ENCODE results near the gene NINL. TPM values are rescaled to one million over a fixed set of nuclear protein-coding genes. Genes with fewer than 3 reads are reported as not detected.

NINL gene
- total RNA-seq, 6 experiments from 2014 or later = 1.9 to 2.8 (median 2.2) TPM

- Mint-ChIP-seq H3K4me3 (no peak overlapping the region), H3K27me3 (ENCODE audit: insufficient read depth) (no peaks in the 10 kb centered on the region), H3K9me3 (no peaks in the 10 kb centered on the region), H3K27ac (no peak overlapping the region), H3K36me3 (ENCODE audit: low read depth) (no peaks in the 10 kb centered on the region), H3K4me1 (ENCODE audit: low read depth) (no peaks in the 10 kb centered on the region)
- no peak for TF ChIP-seq CTCF (IDR thresholded peaks at IDR 0.05)
- DNase-seq = no peak
Measured at GRCh38 chr20:25471020-25471419, 114.3 kb downstream of the NINL start.

GRCh38 chr20:25470045-25470444, 115.3 kb downstream of the NINL start:
- no peak for DNase-seq
- no peak overlapping the region for H3K4me3 Mint-ChIP-seq
- no peaks in the 10 kb centered on the region for H3K27me3 Mint-ChIP-seq (ENCODE audit: insufficient read depth)

GRCh38 chr20:25469558-25469957, 115.8 kb downstream of the NINL start:
- Mint-ChIP-seq H3K4me1 (ENCODE audit: low read depth) (no peaks in the 10 kb centered on the region), H3K27me3 (ENCODE audit: insufficient read depth) (no peaks in the 10 kb centered on the region), H3K9me3 (no peaks in the 10 kb centered on the region), H3K4me3 (no peak overlapping the region), H3K36me3 (ENCODE audit: low read depth) (no peaks in the 10 kb centered on the region), H3K27ac (no peak overlapping the region)
- TF ChIP-seq CTCF (IDR thresholded peaks at IDR 0.05) = no peak
- DNase-seq = no peak

More at GRCh38 chr20:25470045-25470444, 115.3 kb downstream of the NINL start:
- TF ChIP-seq CTCF (IDR thresholded peaks at IDR 0.05) = peak; percentile 60
- H3K27ac Mint-ChIP-seq = no peak overlapping the region
- H3K9me3 Mint-ChIP-seq = no peaks in the 10 kb centered on the region
- no peaks in the 10 kb centered on the region for H3K36me3 Mint-ChIP-seq (ENCODE audit: low read depth)
- no peaks in the 10 kb centered on the region for H3K4me1 Mint-ChIP-seq (ENCODE audit: low read depth)

- no peak overlapping the region for H3K4me3 Mint-ChIP-seq
- DNase-seq = no peak
- no peaks in the 10 kb centered on the region for H3K27me3 Mint-ChIP-seq (ENCODE audit: insufficient read depth)
- H3K9me3 Mint-ChIP-seq = no peaks in the 10 kb centered on the region
- no peak overlapping the region for H3K27ac Mint-ChIP-seq
- no peak for TF ChIP-seq CTCF (IDR thresholded peaks at IDR 0.05)
- no peaks in the 10 kb centered on the region for H3K4me1 Mint-ChIP-seq (ENCODE audit: low read depth)
- H3K36me3 Mint-ChIP-seq (ENCODE audit: low read depth) = no peaks in the 10 kb centered on the region
Measured at GRCh38 chr20:25468126-25469075, 116.9 kb downstream of the NINL start.

GRCh38 chr20:25467441-25467840, 117.9 kb downstream of the NINL start:
- no peak for DNase-seq
- H3K4me1 Mint-ChIP-seq (ENCODE audit: low read depth) = no peaks in the 10 kb centered on the region
- no peaks in the 10 kb centered on the region for H3K36me3 Mint-ChIP-seq (ENCODE audit: low read depth)
- H3K27ac Mint-ChIP-seq = no peak overlapping the region
- TF ChIP-seq CTCF (IDR thresholded peaks at IDR 0.05) = no peak
- no peak overlapping the region for H3K4me3 Mint-ChIP-seq
- no peaks in the 10 kb centered on the region for H3K27me3 Mint-ChIP-seq (ENCODE audit: insufficient read depth)
- no peaks in the 10 kb centered on the region for H3K9me3 Mint-ChIP-seq
